KMS-11 (cell line): ENCODE measurements around the gene NRG3.

Experiments
- H2AFZ ChIP-seq: fragments of 200-600 bp; sonication (generic); 2 replicates; pipeline ENCODE4 v1.6.1; 2016; ENCODE audit warnings: antibody characterized with exemption, mixed run types, low read depth
- H3K27ac ChIP-seq: fragments of 200-600 bp; sonication (generic); 2 replicates; pipeline ENCODE4 v1.6.1; 2016; ENCODE audit warnings: mild to moderate bottlenecking, mixed run types
- H3K27me3 ChIP-seq: fragments of 200-600 bp; sonication (generic); 2 replicates; pipeline ENCODE4 v1.6.1; 2017; ENCODE audit warnings: mild to moderate bottlenecking, low read depth, mixed run types, moderate library complexity; ENCODE audit not compliant: insufficient read depth
- H3K36me3 ChIP-seq: fragments of 200-600 bp; sonication (generic); 2 replicates; pipeline ENCODE4 v1.6.1; 2017; ENCODE audit warnings: mild to moderate bottlenecking, mixed run types; ENCODE audit not compliant: insufficient read depth
- H3K4me1 ChIP-seq: fragments of 200-600 bp; sonication (generic); 2 replicates; pipeline ENCODE4 v1.6.1; 2016; ENCODE audit warnings: mild to moderate bottlenecking, low read depth, mixed run types; ENCODE audit not compliant: poor library complexity, severe bottlenecking
- H3K4me2 ChIP-seq: fragments of 200-600 bp; sonication (generic); 2 replicates; pipeline ENCODE4 v1.7.0; 2016; ENCODE audit warnings: mild to moderate bottlenecking, mixed run types
- H3K4me3 ChIP-seq: fragments of 200-600 bp; sonication (generic); IDR thresholded peaks from 2 replicates; pipeline ENCODE4 v1.6.1; 2017; ENCODE audit warnings: low read depth, low read length, mixed read lengths; ENCODE audit not compliant: insufficient read depth
- H3K79me2 ChIP-seq: fragments of 200-600 bp; sonication (generic); 2 replicates; pipeline ENCODE4 v1.6.1; 2016; ENCODE audit warnings: low read depth, mixed run types; ENCODE audit not compliant: insufficient read depth
- H3K9ac ChIP-seq: fragments of 200-600 bp; sonication (generic); 2 replicates; pipeline ENCODE4 v1.6.1; 2016; ENCODE audit warnings: mild to moderate bottlenecking, mixed run types
- H4K20me1 ChIP-seq: fragments of 200-600 bp; sonication (generic); 2 replicates; pipeline ENCODE4 v1.6.1; 2016; ENCODE audit warnings: mild to moderate bottlenecking, mixed run types; ENCODE audit not compliant: insufficient read depth
- CTCF ChIP-seq: fragments of 200-600 bp; sonication (generic); conservative IDR thresholded peaks from 2 replicates; pipeline ENCODE4 v1.6.1; 2017; ENCODE audit warnings: low read depth, mild to moderate bottlenecking, antibody characterized with exemption, low read length, moderate library complexity, mixed read lengths

The NRG3 gene

DNA sequence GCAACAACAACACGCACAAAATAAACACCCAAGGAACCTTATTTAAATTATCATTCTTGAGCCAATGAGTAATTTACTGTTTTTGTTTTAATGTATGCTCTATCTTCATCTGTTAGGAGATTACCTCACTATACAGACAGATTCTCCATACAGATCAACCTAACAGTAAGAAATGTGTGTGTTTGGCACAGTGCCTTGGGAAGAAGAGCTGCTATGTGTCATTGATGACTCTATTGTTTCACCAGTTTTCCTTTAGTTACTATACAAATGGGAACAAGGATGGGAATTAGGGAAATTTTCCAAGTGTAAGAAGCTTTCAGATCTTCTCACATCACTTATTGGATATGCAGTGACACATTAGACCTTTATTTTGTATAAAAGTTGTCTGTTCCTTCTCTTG, 640.3 kb downstream of the NRG3 start:
- Histone ChIP-seq H3K27ac (no peak overlapping the region), H3K4me2 (no peak overlapping the region), H3K4me1 (no peaks in the 10 kb centered on the region), H3K27me3 (no peaks in the 10 kb centered on the region), H3K4me3 (no peak overlapping the region), H2AFZ (no peak overlapping the region), H3K79me2 (no peaks in the 10 kb centered on the region), H4K20me1 (no peaks in the 10 kb centered on the region), H3K9ac (no peak overlapping the region), H3K36me3 (no peaks in the 10 kb centered on the region)
- no peak for TF ChIP-seq CTCF

- Histone ChIP-seq H3K4me3 (no peak overlapping the region), H4K20me1 (no peaks in the 10 kb centered on the region), H3K36me3 (no peaks in the 10 kb centered on the region), H3K4me2 (no peak overlapping the region), H2AFZ (no peak overlapping the region), H3K79me2 (no peaks in the 10 kb centered on the region), H3K9ac (no peak overlapping the region), H3K4me1 (no peaks in the 10 kb centered on the region), H3K27me3 (no peaks in the 10 kb centered on the region), H3K27ac (no peak overlapping the region)
- no peak for TF ChIP-seq CTCF
These were observed 654.1 kb downstream of the NRG3 start for GRCh38 chr10:82529062-82529461.

- Histone ChIP-seq H4K20me1 (no peaks in the 10 kb centered on the region), H2AFZ (no peak overlapping the region), H3K27ac (no peak overlapping the region), H3K4me3 (no peak overlapping the region), H3K4me1 (no peaks in the 10 kb centered on the region), H3K36me3 (no peaks in the 10 kb centered on the region), H3K27me3 (no peaks in the 10 kb centered on the region), H3K79me2 (no peaks in the 10 kb centered on the region), H3K9ac (no peak overlapping the region), H3K4me2 (no peak overlapping the region)
- TF ChIP-seq CTCF: no peak
These were observed 660.5 kb downstream of the NRG3 start for GRCh38 chr10:82535457-82535856.

- Histone ChIP-seq H3K79me2 (no peaks in the 10 kb centered on the region), H3K27ac (no peak overlapping the region), H4K20me1 (no peaks in the 10 kb centered on the region), H3K4me3 (no peak overlapping the region), H3K4me2 (no peak overlapping the region), H3K36me3 (no peaks in the 10 kb centered on the region), H3K27me3 (no peaks in the 10 kb centered on the region), H3K4me1 (no peaks in the 10 kb centered on the region), H2AFZ (no peak overlapping the region), H3K9ac (no peak overlapping the region)
- no peak for TF ChIP-seq CTCF
These were observed 661.7 kb downstream of the NRG3 start for GRCh38 chr10:82536668-82537067.

- Histone ChIP-seq H3K36me3 (no peaks in the 10 kb centered on the region), H3K4me2 (no peak overlapping the region), H4K20me1 (no peaks in the 10 kb centered on the region), H3K4me1 (no peaks in the 10 kb centered on the region), H2AFZ (no peak overlapping the region), H3K79me2 (no peaks in the 10 kb centered on the region), H3K4me3 (no peak overlapping the region), H3K27me3 (no peaks in the 10 kb centered on the region), H3K27ac (no peak overlapping the region), H3K9ac (no peak overlapping the region)
- TF ChIP-seq CTCF: no peak
These were observed 663.3 kb downstream of the NRG3 start for GRCh38 chr10:82538272-82538671.
